HepG2 (cell line): ENCODE data around the gene DCHS2. TPM values are rescaled to one million over a fixed set of nuclear protein-coding genes. Genes with fewer than 3 reads are reported as not detected.

Source experiments
- ATAC-seq: fragments of 200-7000 bp; cut with Tn5 transposase; 3 replicates; pipeline ENCODE4 v1.9.1; 2020; ENCODE audit warnings: mild to moderate bottlenecking, moderate library complexity
- BruUV-seq: library from RNA; stranded (reverse); fragments of 400-500 nt; replicated peaks from 2 replicates; lab custom pipeline; 2021; lab: Mats Ljungman, UMichigan
- CTCF ChIA-PET: fragments of 300-600 bp; formaldehyde crosslinking; extraction: SDS; loops from one replicate; lab custom pipeline; 2021; ENCODE audit warnings: low total read pairs, inconsistent platforms, low intra/inter-chr PET ratio; lab: Yijun Ruan, JAX
- POLR2A ChIA-PET: fragments of 350-600 bp; sonication (Branson Sonifier 250); formaldehyde crosslinking; loops from one replicate; lab custom pipeline; 2020; ENCODE audit warnings: antibody characterized with exemption, inconsistent platforms; lab: Yijun Ruan, JAX
- DNase-seq: peaks from one replicate; pipeline ENCODE4 v3.0.0-alpha.2; 2015; ENCODE audit warnings: low spot score
- FAIRE-seq: peaks from 3 replicates; lab custom pipeline; 2011; peaks lifted over from hg19 to GRCh38; lab: Jason Lieb, UNC
- H2AFZ ChIP-seq: one replicate; pipeline ENCODE4 v1.6.1; 2011; ENCODE audit warnings: low read length, inconsistent platforms
- H3K27ac ChIP-seq: fragments of 300-600 bp; 3 replicates; pipeline ENCODE4 v1.8.0; 2011; ENCODE audit warnings: mixed run types, mild to moderate bottlenecking, mixed read lengths, low read length, inconsistent platforms; ENCODE audit not compliant: insufficient read depth; ENCODE audit errors: extremely low read length
- H3K27me3 ChIP-seq, 2 experiments: fragments of 200-600 bp in 1 of 2; 2 replicates in 1 of 2; 3 replicates in 1 of 2; pipeline versions ENCODE4 v1.6.0 to v1.8.0; 2011; ENCODE audit warnings: low read length in 2 of 2, mild to moderate bottlenecking in 2 of 2, moderate library complexity in 2 of 2, inconsistent platforms in 1 of 2; ENCODE audit not compliant: insufficient read depth in 2 of 2, control insufficient read depth in 1 of 2
- H3K36me3 ChIP-seq, 2 experiments: fragments of 200-600 bp in 1 of 2; replicated peaks in 1 of 2; 2 replicates in 1 of 2; 3 replicates in 1 of 2; pipeline versions ENCODE4 v1.5.1 to v1.8.0; 2011; ENCODE audit warnings: low read length in 2 of 2, inconsistent platforms in 1 of 2; ENCODE audit not compliant: insufficient read depth in 2 of 2, control insufficient read depth in 1 of 2
- H3K4me1 ChIP-seq: 2 replicates; pipeline ENCODE4 v1.5.1; 2012; ENCODE audit warnings: low read length, inconsistent platforms; ENCODE audit not compliant: insufficient read depth
- H3K4me2 ChIP-seq: 2 replicates; pipeline ENCODE4 v1.6.0; 2011; ENCODE audit warnings: low read depth, low read length, inconsistent platforms
- H3K4me3 ChIP-seq, 3 experiments: fragments of 200-600 bp in 1 of 3; sonication (generic), shearing (Covaris generic) in 1 of 3; replicated peaks in 1 of 3; 2 replicates each; pipeline ENCODE4 v1.5.1; 2011 to 2016; ENCODE audit warnings: low read length in 3 of 3, inconsistent platforms in 2 of 3, low read depth in 2 of 3, mild to moderate bottlenecking in 2 of 3, control low read depth in 1 of 3, mixed read lengths in 1 of 3; ENCODE audit not compliant: insufficient read depth in 1 of 3
- H3K79me2 ChIP-seq: one replicate; pipeline ENCODE4 v1.6.1; 2011; ENCODE audit warnings: low read length, inconsistent platforms; ENCODE audit not compliant: insufficient read depth
- H3K9ac ChIP-seq: 2 replicates; pipeline ENCODE4 v1.6.0; 2011; ENCODE audit warnings: mild to moderate bottlenecking, low read depth, low read length, inconsistent platforms; ENCODE audit not compliant: insufficient read depth
- H3K9me3 ChIP-seq: 2 replicates; pipeline ENCODE4 v1.5.1; 2012; ENCODE audit warnings: mild to moderate bottlenecking, low read length
- H4K20me1 ChIP-seq: 2 replicates; pipeline ENCODE4 v1.6.0; 2011; ENCODE audit warnings: inconsistent platforms, mild to moderate bottlenecking, low read length, moderate library complexity; ENCODE audit not compliant: insufficient read depth
- MYC ChIP-seq: sonication (generic); formaldehyde crosslinking; IDR thresholded peaks from 2 replicates; pipeline ENCODE4 v1.9.0; 2021; ENCODE audit warnings: missing genetic modification reagents, borderline replicate concordance
- SRF ChIP-seq: IDR thresholded peaks from 2 replicates; pipeline ENCODE4 v1.6.1; 2011; ENCODE audit warnings: mild to moderate bottlenecking, low read depth, low read length, moderate library complexity
- ZNF619 ChIP-seq: sonication (generic); formaldehyde crosslinking; IDR thresholded peaks from 2 replicates; pipeline ENCODE4 v1.4.0; 2020; ENCODE audit warnings: mild to moderate bottlenecking, missing genetic modification reagents
- ZNF674 ChIP-seq: sonication (generic); formaldehyde crosslinking; IDR thresholded peaks from 2 replicates; pipeline ENCODE4 v1.5.0; 2020; ENCODE audit warnings: low read depth, mild to moderate bottlenecking, missing genetic modification reagents
- WGBS: methylation state at CpG from one replicate; pipeline ENCODE4 v1.1.6; 2017; ENCODE audit warnings: low lambda C conversion rate; 5-methylcytosine and 5-hydroxymethylcytosine counted together
- in situ Hi-C: cut with HindIII; loops from 2 replicates; pipeline ENCODE4 v1.10.0; 2017; ENCODE audit warnings: low pct_unique_long_range_greater_than_20kb; ENCODE audit not compliant: extremely low pct_ligation_motif_present
- intact Hi-C: fragments of 100-400 bp; cut with micrococcal nuclease; formaldehyde crosslinking; loops from one replicate; pipeline ENCODE4 v1.10.0; 2022; ENCODE audit not compliant: unreplicated experiment
- polyA plus RNA-seq, 8 experiments: library from polyadenylated mRNA; depleted of rRNA in 3 of 8; stranded (reverse) in 7 of 8; unstranded in 1 of 8; fragments of >200 nt; fragmentation: Illumina TruSeq in 4 of 8; extraction: Trizol in 4 of 8; gene quantifications; 2 replicates each; pipeline versions ENCODE4 v1.2.1 to v1.2.3, GENCODE V29; 2011 to 2016; ENCODE audit warnings: low read depth in 4 of 8, missing spikeins in 1 of 8, mixed read lengths in 1 of 8; ENCODE audit not compliant: insufficient read depth in 1 of 8
- total RNA-seq, 5 experiments: library from RNA; depleted of rRNA; stranded (reverse); fragments of >200 nt; fragmentation: Illumina TruSeq; extraction: Trizol; gene quantifications; 2 replicates each; pipeline ENCODE4 v1.2.3, GENCODE V29; 2016; ENCODE audit warnings: low read depth in 1 of 5
- TF ChIP-seq, protein P1 (sequence below): sonication (generic); formaldehyde crosslinking; IDR thresholded peaks from 2 replicates; pipeline ENCODE4 v1.4.0; 2020; ENCODE audit warnings: missing genetic modification reagents
- TF ChIP-seq, protein P2 (sequence below): sonication (generic); formaldehyde crosslinking; IDR thresholded peaks from 2 replicates; pipeline ENCODE4 v1.4.0; 2020; ENCODE audit warnings: missing genetic modification reagents
- TF ChIP-seq, protein P3 (sequence below): sonication (generic); formaldehyde crosslinking; IDR thresholded peaks from 2 replicates; pipeline ENCODE4 v1.5.1; 2020; ENCODE audit warnings: missing genetic modification reagents, mild to moderate bottlenecking, borderline replicate concordance
- TF ChIP-seq, protein P4 (sequence below): sonication (generic); formaldehyde crosslinking; IDR thresholded peaks from 2 replicates; pipeline ENCODE4 v1.8.0; 2023; ENCODE audit warnings: mild to moderate bottlenecking, missing genetic modification reagents

Gene DCHS2
- total and polyA plus RNA-seq, 2 of the 13 experiments (the other 11 are each of a cell fraction or from before 2014, with no cell fraction given): 0.03 TPM; not detected in 1

DNA sequence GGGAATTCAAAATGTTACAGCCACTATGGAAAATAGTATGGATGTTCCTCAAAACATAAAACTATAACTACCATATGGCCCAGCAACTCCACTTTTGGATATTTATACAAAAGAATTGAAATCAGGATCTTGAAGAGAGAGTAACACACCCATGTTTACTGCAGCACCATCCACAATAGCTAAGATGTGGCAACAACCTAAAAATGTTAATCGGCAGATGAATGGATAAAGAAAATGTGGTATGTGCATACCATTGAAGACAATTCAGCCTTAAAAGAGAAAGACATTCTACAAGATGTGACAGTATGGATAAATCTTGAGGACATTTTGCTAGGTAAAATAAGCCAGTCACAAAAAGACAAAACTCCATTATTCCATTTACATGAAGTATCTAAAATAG lies 171.9 kb downstream of the DCHS2 start:
- no peak overlapping the region for H3K4me3 ChIP-seq
- FAIRE-seq (no peak), ATAC-seq (no peak), DNase-seq (no peak)
- WGBS: 0% methylated on average over 1 of the region's 1 CpG
- H3K4me2 ChIP-seq: no peak overlapping the region
- no peak overlapping the region for H3K9ac ChIP-seq
- ChIA-PET POLR2A (no interaction called here), CTCF (no interaction called here)
- no TSS peak for BruUV-seq
- no peak for TF ChIP-seq MYC (CRISPR knock-in tag)
- no peak for TF ChIP-seq SRF
- TF ChIP-seq, protein P1, sequence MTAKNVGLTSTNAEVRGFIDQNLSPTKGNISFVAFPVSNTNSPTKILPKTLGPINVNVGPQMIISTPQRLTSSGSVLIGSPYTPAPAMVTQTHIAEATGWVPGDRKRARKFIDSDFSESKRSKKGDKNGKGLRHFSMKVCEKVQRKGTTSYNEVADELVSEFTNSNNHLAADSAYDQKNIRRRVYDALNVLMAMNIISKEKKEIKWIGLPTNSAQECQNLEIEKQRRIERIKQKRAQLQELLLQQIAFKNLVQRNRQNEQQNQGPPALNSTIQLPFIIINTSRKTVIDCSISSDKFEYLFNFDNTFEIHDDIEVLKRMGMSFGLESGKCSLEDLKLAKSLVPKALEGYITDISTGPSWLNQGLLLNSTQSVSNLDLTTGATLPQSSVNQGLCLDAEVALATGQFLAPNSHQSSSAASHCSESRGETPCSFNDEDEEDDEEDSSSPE (CRISPR knock-in tag): no peak
- no peak for TF ChIP-seq ZNF619 (CRISPR knock-in tag)
- no peak overlapping the region for H3K27ac ChIP-seq
- no peaks in the 10 kb centered on the region for H3K4me1 ChIP-seq
- no peak overlapping the region for H2AFZ ChIP-seq
- in situ Hi-C loops: no loop called here
- intact Hi-C loops: loop anchor here (10.0 kb wide), 1 partner anchor 535 kb away; the partner anchor contains the start of gene SFRP2
- H4K20me1 ChIP-seq: no peaks in the 10 kb centered on the region
- H3K9me3 ChIP-seq: no peaks in the 10 kb centered on the region
- H3K79me2 ChIP-seq: no peaks in the 10 kb centered on the region
- no peaks in the 10 kb centered on the region for H3K27me3 ChIP-seq
- H3K36me3 ChIP-seq: no peaks in the 10 kb centered on the region

DNA sequence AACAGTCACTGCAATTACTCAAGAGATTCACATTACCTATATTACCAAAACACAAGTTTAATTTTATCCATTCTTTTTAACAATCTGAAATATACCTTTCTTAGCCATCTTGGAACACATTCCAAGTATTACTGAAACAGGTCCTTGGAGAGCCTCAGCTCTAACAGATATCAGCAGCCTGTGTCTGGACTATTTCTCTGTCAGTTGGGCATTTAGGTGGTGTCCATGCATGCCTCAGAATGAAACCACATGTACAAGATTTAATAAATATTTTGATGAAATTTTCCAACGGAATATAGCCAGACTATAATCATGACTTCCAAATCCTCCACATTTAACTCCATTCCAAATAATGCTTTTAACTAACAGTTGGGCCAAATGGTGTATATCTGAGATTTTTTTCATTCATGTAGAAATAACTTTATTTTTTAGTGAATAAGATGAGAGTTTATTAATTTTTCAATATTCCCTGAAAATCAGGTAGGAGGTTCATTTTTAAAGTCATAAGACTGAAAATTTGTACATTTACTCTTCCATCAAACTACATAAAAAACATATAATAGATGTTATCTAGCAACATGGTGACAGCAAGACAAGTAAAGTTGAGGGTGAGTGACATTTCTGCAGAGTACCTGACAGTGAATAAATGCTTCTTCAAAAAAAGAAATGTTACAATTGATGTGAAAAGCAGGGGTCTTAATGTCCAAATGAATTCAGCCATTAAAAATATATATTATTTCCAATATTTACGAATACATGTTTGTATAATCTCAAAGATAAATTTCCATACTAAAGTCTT lies 174.2 kb downstream of the DCHS2 start:
- no peaks in the 10 kb centered on the region for H3K4me1 ChIP-seq
- POLR2A ChIA-PET: no interaction called here
- intact Hi-C loops (loop anchor here (10.0 kb wide), 1 partner anchor 533 kb away; the partner anchor contains the start of gene SFRP2), in situ Hi-C loops (no loop called here)
- WGBS: 0% methylated on average over 2 of the region's 2 CpGs
- H3K9ac ChIP-seq: no peak overlapping the region
- H3K4me2 ChIP-seq: no peak overlapping the region
- no peak overlapping the region for H3K4me3 ChIP-seq
- no peaks in the 10 kb centered on the region for H3K9me3 ChIP-seq
- no peak overlapping the region for H2AFZ ChIP-seq
- DNase-seq: no peak
- no peaks in the 10 kb centered on the region for H4K20me1 ChIP-seq
- no TSS peak for BruUV-seq
- CTCF ChIA-PET: no interaction called here
- no peaks in the 10 kb centered on the region for H3K36me3 ChIP-seq
- H3K27me3 ChIP-seq: no peaks in the 10 kb centered on the region
- H3K79me2 ChIP-seq: no peaks in the 10 kb centered on the region
- no peak overlapping the region for H3K27ac ChIP-seq
- ATAC-seq: no peak
- FAIRE-seq: no peak
- TF ChIP-seq, protein P2, sequence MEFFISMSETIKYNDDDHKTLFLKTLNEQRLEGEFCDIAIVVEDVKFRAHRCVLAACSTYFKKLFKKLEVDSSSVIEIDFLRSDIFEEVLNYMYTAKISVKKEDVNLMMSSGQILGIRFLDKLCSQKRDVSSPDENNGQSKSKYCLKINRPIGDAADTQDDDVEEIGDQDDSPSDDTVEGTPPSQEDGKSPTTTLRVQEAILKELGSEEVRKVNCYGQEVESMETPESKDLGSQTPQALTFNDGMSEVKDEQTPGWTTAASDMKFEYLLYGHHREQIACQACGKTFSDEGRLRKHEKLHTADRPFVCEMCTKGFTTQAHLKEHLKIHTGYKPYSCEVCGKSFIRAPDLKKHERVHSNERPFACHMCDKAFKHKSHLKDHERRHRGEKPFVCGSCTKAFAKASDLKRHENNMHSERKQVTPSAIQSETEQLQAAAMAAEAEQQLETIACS: no peak
- TF ChIP-seq ZNF674: no peak
- TF ChIP-seq, protein P3, sequence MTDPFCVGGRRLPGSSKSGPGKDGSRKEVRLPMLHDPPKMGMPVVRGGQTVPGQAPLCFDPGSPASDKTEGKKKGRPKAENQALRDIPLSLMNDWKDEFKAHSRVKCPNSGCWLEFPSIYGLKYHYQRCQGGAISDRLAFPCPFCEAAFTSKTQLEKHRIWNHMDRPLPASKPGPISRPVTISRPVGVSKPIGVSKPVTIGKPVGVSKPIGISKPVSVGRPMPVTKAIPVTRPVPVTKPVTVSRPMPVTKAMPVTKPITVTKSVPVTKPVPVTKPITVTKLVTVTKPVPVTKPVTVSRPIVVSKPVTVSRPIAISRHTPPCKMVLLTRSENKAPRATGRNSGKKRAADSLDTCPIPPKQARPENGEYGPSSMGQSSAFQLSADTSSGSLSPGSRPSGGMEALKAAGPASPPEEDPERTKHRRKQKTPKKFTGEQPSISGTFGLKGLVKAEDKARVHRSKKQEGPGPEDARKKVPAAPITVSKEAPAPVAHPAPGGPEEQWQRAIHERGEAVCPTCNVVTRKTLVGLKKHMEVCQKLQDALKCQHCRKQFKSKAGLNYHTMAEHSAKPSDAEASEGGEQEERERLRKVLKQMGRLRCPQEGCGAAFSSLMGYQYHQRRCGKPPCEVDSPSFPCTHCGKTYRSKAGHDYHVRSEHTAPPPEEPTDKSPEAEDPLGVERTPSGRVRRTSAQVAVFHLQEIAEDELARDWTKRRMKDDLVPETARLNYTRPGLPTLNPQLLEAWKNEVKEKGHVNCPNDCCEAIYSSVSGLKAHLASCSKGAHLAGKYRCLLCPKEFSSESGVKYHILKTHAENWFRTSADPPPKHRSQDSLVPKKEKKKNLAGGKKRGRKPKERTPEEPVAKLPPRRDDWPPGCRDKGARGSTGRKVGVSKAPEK (CRISPR knock-in tag): no peak
- TF ChIP-seq, protein P4, sequence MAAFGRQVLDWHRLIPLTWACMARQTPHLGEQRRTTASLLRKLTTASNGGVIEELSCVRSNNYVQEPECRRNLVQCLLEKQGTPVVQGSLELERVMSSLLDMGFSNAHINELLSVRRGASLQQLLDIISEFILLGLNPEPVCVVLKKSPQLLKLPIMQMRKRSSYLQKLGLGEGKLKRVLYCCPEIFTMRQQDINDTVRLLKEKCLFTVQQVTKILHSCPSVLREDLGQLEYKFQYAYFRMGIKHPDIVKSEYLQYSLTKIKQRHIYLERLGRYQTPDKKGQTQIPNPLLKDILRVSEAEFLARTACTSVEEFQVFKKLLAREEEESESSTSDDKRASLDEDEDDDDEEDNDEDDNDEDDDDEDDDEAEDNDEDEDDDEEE (CRISPR knock-in tag): no peak
